Hepatocyte (in vitro differentiated cells): ENCODE results near the gene PLCB2. TPM values are rescaled to one million over a fixed set of nuclear protein-coding genes. Genes with fewer than 3 reads are reported as not detected.

ENCODE experiments used
- DNase-seq: peaks from one replicate; pipeline ENCODE4 v3.0.0-alpha.2; 2016; ENCODE audit warnings: low spot score
- H2AFZ ChIP-seq: fragments of 200-600 bp; sonication (generic); 2 replicates; pipeline ENCODE4 v1.6.0; 2016; ENCODE audit warnings: antibody characterized with exemption, mild to moderate bottlenecking
- H3K27ac ChIP-seq: fragments of 200-600 bp; sonication (generic); 2 replicates; pipeline ENCODE4 v1.5.1; 2016; ENCODE audit warnings: mild to moderate bottlenecking
- H3K27me3 ChIP-seq: fragments of 200-600 bp; sonication (generic); 2 replicates; pipeline ENCODE4 v1.6.1; 2016
- H3K36me3 ChIP-seq: fragments of 200-600 bp; sonication (generic); replicated peaks from 2 replicates; pipeline ENCODE4 v1.5.1; 2016; ENCODE audit warnings: low read depth; ENCODE audit not compliant: insufficient read depth
- H3K4me1 ChIP-seq: fragments of 200-600 bp; sonication (generic); 2 replicates; pipeline ENCODE4 v1.5.1; 2016; ENCODE audit warnings: mild to moderate bottlenecking, moderate library complexity; ENCODE audit not compliant: insufficient read depth
- H3K4me2 ChIP-seq: fragments of 200-600 bp; sonication (generic); 2 replicates; pipeline ENCODE4 v1.6.0; 2016
- H3K4me3 ChIP-seq: fragments of 200-600 bp; sonication (generic); 2 replicates; pipeline ENCODE4 v1.5.1; 2016; ENCODE audit warnings: mild to moderate bottlenecking
- H3K79me2 ChIP-seq: fragments of 200-600 bp; sonication (generic); 2 replicates; pipeline ENCODE4 v1.6.0; 2017; ENCODE audit warnings: mild to moderate bottlenecking
- H3K9me2 ChIP-seq: fragments of 200-600 bp; sonication (generic); replicated peaks from 2 replicates; pipeline ENCODE4 v1.6.0; 2017; ENCODE audit warnings: mild to moderate bottlenecking; ENCODE audit not compliant: insufficient read depth
- H3K9me3 ChIP-seq: fragments of 200-600 bp; sonication (generic); 2 replicates; pipeline ENCODE4 v1.5.1; 2016; ENCODE audit warnings: low read depth, mild to moderate bottlenecking
- H4K20me1 ChIP-seq: fragments of 200-600 bp; sonication (generic); 2 replicates; pipeline ENCODE4 v1.6.0; 2016; ENCODE audit warnings: mild to moderate bottlenecking; ENCODE audit not compliant: insufficient read depth, poor library complexity, severe bottlenecking
- EZH2 ChIP-seq: fragments of 200-600 bp; sonication (generic); IDR thresholded peaks from 2 replicates; pipeline ENCODE4 v1.6.1; 2016; ENCODE audit warnings: antibody characterized with exemption, mild to moderate bottlenecking, borderline replicate concordance
- EZH2phosphoT487 ChIP-seq: fragments of 200-600 bp; sonication (generic); IDR thresholded peaks from one replicate; pipeline ENCODE4 v1.6.1; 2018; ENCODE audit warnings: antibody characterized with exemption, mild to moderate bottlenecking, low read depth, moderate library complexity; ENCODE audit not compliant: unreplicated experiment, severe bottlenecking
- WGBS: methylation state at CpG from one replicate; pipeline ENCODE4 v1.1.6; 2016; ENCODE audit warnings: low lambda C conversion rate; ENCODE audit errors: missing lambda C conversion rate; 5-methylcytosine and 5-hydroxymethylcytosine counted together
- polyA plus RNA-seq: library from polyadenylated mRNA; unstranded; fragments of >200 nt; fragmentation: Nextera tagmentation; extraction: Ambion mirVana; gene quantifications from 2 replicates; pipeline ENCODE4 v1.2.1, GENCODE V29; 2016
- total RNA-seq: library from RNA; depleted of rRNA; stranded (reverse); fragments of >200 nt; gene quantifications from 2 replicates; pipeline ENCODE4 v1.2.3, GENCODE V29; 2014
- TF ChIP-seq, protein P1 (sequence below): fragments of 200-600 bp; sonication (generic); IDR thresholded peaks from 2 replicates; pipeline ENCODE4 v1.5.1; 2016; ENCODE audit warnings: antibody characterized with exemption, mild to moderate bottlenecking; ENCODE audit not compliant: poor library complexity

PLCB2 gene
- total and polyA plus RNA-seq, 2 experiments from 2014 or later: 1.7 to 4.4 TPM

DNA sequence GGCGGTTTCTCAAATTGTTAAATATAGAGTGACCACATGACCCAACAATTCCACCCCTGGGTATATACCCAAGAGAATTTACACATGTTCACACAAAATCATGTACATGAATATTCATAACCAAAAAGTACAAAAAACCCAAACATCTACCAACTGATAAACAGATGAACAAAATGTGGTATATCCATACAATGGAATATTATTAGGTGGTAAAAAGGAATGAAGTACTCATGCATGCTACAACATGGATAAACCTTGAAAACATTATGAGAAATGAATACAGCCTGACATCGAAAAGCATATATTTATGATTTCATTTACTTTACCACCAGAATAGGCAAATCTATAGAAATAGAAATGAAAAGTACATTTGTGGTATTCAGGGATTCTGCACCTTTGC is 7.4 kb downstream of the PLCB2 start:
- Histone ChIP-seq H3K9me3 (no peaks in the 10 kb centered on the region), H2AFZ (no peak overlapping the region), H3K27me3 (no peaks in the 10 kb centered on the region), H3K27ac (no peak overlapping the region), H3K79me2 (no peaks in the 10 kb centered on the region), H3K4me3 (no peak overlapping the region), H3K4me2 (no peak overlapping the region), H3K9me2 (no peaks in the 10 kb centered on the region), H3K36me3 (no peaks in the 10 kb centered on the region), H3K4me1 (peaks cover 6% of the 10 kb centered on the region), H4K20me1 (no peaks in the 10 kb centered on the region)
- DNase-seq: no peak
- TF ChIP-seq EZH2: no peak
- TF ChIP-seq, protein P1, sequence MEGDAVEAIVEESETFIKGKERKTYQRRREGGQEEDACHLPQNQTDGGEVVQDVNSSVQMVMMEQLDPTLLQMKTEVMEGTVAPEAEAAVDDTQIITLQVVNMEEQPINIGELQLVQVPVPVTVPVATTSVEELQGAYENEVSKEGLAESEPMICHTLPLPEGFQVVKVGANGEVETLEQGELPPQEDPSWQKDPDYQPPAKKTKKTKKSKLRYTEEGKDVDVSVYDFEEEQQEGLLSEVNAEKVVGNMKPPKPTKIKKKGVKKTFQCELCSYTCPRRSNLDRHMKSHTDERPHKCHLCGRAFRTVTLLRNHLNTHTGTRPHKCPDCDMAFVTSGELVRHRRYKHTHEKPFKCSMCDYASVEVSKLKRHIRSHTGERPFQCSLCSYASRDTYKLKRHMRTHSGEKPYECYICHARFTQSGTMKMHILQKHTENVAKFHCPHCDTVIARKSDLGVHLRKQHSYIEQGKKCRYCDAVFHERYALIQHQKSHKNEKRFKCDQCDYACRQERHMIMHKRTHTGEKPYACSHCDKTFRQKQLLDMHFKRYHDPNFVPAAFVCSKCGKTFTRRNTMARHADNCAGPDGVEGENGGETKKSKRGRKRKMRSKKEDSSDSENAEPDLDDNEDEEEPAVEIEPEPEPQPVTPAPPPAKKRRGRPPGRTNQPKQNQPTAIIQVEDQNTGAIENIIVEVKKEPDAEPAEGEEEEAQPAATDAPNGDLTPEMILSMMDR: no peak
- no peak for TF ChIP-seq EZH2phosphoT487
- WGBS: 97% methylated on average over 2 of the region's 2 CpGs

DNA sequence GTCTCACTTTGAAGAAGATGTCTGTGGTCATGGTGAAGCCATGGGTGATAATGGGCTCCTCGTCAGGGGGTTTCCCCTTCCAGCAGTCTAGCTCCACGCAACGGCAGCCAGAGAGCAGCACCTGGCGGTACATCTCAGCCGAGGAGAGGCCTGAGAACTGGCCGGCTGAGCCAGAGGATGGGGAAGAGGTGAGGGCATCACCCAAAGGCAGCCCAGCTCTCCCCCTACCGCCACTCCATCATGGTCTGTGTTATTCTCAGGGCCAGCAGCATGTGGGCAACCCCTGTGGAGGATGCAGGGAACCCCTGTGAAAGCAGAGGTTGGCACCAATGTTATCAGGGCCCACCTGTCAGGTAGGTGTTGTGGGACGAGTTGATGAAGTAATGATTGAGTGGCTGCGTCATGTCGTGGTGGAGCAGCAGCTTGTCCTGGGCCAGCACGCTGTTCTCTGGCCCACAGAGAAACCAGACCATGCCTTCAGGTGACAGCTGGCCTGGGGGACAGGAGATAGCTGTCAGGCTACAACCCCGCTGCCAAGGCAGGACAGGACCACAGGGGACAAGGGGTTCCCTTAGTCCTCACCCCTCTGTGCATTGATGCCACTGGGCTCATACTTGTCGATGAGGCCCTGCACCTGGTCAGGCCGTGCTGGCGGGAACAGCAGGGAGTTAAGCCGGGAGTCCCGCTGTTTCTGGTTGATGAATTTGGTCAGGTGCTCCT is 9.4 kb downstream of the PLCB2 start:
- Histone ChIP-seq H3K36me3 (no peaks in the 10 kb centered on the region), H3K4me1 (peaks cover 6% of the 10 kb centered on the region), H3K4me3 (no peak overlapping the region), H3K27me3 (peaks cover 5% of the 10 kb centered on the region), H3K9me2 (no peaks in the 10 kb centered on the region), H3K27ac (no peak overlapping the region), H3K4me2 (no peak overlapping the region), H3K79me2 (no peaks in the 10 kb centered on the region), H3K9me3 (no peaks in the 10 kb centered on the region), H4K20me1 (no peaks in the 10 kb centered on the region), H2AFZ (no peak overlapping the region)
- DNase-seq: no peak
- WGBS: 93% methylated on average over 17 of the region's 17 CpGs
- no peak for TF ChIP-seq EZH2phosphoT487
- TF ChIP-seq, protein P1: no peak
- no peak for TF ChIP-seq EZH2

GRCh38 chr15:40297356-40297755 is 10.4 kb downstream of the PLCB2 start:
- 94% methylated on average over 10 of the region's 10 CpGs for WGBS

More at GRCh38 chr15:40297356-40297755, 10.4 kb downstream of the PLCB2 start:
- Histone ChIP-seq H3K9me2 (no peaks in the 10 kb centered on the region), H3K4me1 (peaks cover 6% of the 10 kb centered on the region), H2AFZ (no peak overlapping the region), H3K36me3 (no peaks in the 10 kb centered on the region), H3K79me2 (no peaks in the 10 kb centered on the region), H3K27ac (no peak overlapping the region), H3K9me3 (no peaks in the 10 kb centered on the region), H3K4me3 (no peak overlapping the region), H3K4me2 (no peak overlapping the region), H3K27me3 (peaks cover 15% of the 10 kb centered on the region), H4K20me1 (no peaks in the 10 kb centered on the region)
- DNase-seq: no peak
- TF ChIP-seq, protein P1: no peak
- no peak for TF ChIP-seq EZH2phosphoT487
- TF ChIP-seq EZH2: no peak
